ENCODE measurements around the gene CDR2L. TPM values are rescaled to one million over a fixed set of nuclear protein-coding genes. Genes with fewer than 3 reads are reported as not detected.

The CDR2L gene
- total and polyA plus RNA-seq, 7 donors: 2.4 to 16.9 (median 9.3) TPM

DNA sequence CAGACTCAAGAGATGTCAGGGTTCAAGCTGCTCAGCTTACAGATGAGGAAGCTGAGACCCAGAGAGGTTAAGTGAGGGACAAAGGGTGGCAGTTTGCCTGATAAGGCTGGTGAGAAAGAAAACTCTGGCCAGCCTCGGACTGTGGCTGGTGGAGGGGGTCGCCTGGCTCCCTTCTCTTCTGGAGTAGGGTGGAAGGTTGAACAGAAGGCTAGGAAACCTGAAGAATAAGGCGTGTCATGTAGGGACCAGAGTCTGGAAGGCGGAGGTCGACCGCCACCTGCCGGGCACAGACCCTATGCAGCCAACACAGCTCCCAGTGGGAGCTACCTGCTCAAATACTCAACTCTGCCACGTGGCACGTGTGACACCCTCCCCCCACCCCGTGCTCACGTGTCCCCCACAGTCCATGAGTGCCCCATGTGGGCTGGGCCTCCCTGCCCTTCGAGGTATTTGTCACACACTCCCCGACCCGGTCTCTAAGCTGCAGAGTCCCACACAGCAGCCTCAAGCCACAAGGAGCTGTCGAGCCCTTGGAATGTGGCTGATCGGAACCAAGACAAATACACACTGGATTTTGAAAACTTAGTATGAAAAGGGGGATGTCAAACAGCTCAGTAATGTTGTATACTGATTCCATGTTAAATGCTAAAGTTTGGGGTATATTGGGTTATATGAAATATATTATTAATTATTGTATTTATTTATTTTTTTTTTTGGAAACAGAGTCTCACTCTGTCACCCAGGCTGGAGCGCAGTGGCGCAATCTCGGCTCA is 26.7 kb upstream of the CDR2L start:
- TF ChIP-seq EP300 (IDR thresholded peaks at IDR 0.05) (no peak), POLR2AphosphoS5 (IDR thresholded peaks at IDR 0.05) (no peak), POLR2A (IDR thresholded peaks at IDR 0.05) (no peak)
- TF ChIP-seq, protein P1, sequence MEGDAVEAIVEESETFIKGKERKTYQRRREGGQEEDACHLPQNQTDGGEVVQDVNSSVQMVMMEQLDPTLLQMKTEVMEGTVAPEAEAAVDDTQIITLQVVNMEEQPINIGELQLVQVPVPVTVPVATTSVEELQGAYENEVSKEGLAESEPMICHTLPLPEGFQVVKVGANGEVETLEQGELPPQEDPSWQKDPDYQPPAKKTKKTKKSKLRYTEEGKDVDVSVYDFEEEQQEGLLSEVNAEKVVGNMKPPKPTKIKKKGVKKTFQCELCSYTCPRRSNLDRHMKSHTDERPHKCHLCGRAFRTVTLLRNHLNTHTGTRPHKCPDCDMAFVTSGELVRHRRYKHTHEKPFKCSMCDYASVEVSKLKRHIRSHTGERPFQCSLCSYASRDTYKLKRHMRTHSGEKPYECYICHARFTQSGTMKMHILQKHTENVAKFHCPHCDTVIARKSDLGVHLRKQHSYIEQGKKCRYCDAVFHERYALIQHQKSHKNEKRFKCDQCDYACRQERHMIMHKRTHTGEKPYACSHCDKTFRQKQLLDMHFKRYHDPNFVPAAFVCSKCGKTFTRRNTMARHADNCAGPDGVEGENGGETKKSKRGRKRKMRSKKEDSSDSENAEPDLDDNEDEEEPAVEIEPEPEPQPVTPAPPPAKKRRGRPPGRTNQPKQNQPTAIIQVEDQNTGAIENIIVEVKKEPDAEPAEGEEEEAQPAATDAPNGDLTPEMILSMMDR (IDR thresholded peaks at IDR 0.05): no peak
- Histone ChIP-seq H3K27me3 (no peaks in the 10 kb centered on the region), H3K9me3 (no peaks in the 10 kb centered on the region), H3K36me3 (no peaks in the 10 kb centered on the region), H3K4me3 (no peak overlapping the region), H3K4me1 (peaks cover 0 to 4% (median 2%) of the 10 kb centered on the region in 4 donors), H3K27ac (no peak overlapping the region)
- DNase-seq: no peak
- intact Hi-C loops (cut with DNase I): loop anchor here (1.0 to 2.0 kb wide), 2 partner anchors 53 to 240 kb away; no protein-coding TSS in a partner anchor
- WGBS, 2 donors: 40 to 42% methylated on average over 19 of the region's 19 CpGs

DNA sequence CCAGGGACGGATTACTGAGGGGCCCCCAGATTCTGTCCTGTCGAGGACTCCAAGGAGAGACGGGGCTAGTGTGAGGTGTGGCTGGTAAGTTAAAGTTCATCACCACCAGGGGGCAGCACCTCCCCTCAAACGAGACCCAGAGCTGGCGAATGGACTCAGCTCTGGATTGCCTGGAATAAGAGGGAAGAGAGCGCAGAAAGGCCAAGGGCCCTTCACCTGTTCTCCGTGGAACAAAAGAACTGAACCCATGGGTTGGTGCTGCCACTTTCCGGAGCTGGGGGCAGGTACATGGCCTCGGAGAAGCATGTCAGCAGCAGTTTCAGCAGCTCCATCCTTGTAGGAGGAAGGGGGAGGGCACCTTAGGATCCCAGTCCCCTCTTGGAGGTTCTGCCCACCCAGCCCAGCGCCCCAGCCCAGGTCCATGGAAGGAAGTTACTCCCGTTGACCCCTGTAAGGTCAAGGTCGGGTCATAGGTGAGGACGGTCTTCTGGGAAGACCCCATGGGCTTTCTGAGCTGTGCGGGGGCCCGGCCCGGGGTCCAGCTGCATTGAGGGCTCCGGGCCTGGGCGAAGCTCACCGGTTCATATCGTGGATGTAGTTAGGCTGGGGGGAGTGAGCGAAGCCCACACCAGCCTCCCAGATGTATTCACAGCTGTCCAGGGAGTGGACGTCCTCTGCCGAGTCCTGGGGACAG is 25.6 kb upstream of the CDR2L start:
- Histone ChIP-seq H3K36me3 (no peaks in the 10 kb centered on the region), H3K9me3 (no peaks in the 10 kb centered on the region), H3K4me3 (no peak overlapping the region), H3K27me3 (no peaks in the 10 kb centered on the region), H3K27ac (no peak overlapping the region), H3K4me1 (peaks cover 0 to 4% (median 2%) of the 10 kb centered on the region in 4 donors)
- TF ChIP-seq POLR2A (IDR thresholded peaks at IDR 0.05): no peak
- TF ChIP-seq, protein P1 (IDR thresholded peaks at IDR 0.05): peak; percentile 61 to 85 (median 70)
- WGBS, 2 donors: 48 to 49% methylated on average over 23 of the region's 23 CpGs
- DNase-seq: peak; percentile 95
- intact Hi-C loops (cut with DNase I): loop anchor here (1.0 to 2.0 kb wide), 2 partner anchors 51 to 239 kb away; no protein-coding TSS in a partner anchor

DNA sequence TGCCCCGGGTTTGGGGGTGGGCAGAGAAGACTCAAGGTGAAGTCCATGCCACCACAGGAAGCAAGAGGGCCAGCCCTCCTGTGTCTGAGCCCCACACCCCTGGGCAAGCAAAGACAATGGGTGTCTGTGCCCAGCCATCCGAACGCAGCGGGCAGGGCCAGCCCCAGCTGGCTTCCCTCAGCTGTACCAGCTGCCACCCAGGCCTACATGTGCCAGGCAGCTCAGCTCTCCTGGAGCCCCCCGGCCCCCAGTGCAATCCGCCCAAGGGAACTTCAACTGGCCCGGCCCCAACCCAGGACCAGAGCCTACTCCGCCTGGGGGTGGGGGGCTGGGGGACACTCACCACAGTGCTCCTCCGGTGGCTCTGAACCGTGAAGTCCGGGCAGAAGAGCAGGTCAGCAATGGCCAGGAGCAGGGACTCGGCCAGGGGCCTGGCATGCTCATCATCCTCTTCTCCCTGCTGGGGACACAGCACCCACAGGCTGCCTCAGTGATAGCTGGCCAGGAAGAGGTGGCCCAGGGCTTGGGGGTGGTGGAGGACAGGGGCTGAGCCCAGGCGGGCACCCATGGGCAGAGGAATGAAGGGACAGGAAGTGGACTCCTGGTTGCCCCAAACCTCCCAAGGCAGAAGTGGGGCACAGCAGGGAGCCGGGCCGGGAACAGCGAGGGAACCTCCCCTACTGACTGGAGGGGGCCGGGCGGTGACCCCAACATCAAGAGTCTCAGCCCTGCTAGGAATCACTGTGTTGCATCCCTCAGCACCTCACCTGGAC is 24.6 kb upstream of the CDR2L start:
- intact Hi-C loops (cut with DNase I): no loop called here
- TF ChIP-seq POLR2A (IDR thresholded peaks at IDR 0.05): no peak
- no peak overlapping the region for H3K4me3 ChIP-seq
- H3K4me1 ChIP-seq: peaks cover 0 to 4% (median 2%) of the 10 kb centered on the region in 4 donors
- WGBS, 2 donors: 85 to 89% methylated on average over 18 of the region's 18 CpGs
- no peaks in the 10 kb centered on the region for H3K27me3 ChIP-seq
- H3K27ac ChIP-seq: no peak overlapping the region
- DNase-seq: no peak
- H3K9me3 ChIP-seq: no peaks in the 10 kb centered on the region
- no peaks in the 10 kb centered on the region for H3K36me3 ChIP-seq

DNA sequence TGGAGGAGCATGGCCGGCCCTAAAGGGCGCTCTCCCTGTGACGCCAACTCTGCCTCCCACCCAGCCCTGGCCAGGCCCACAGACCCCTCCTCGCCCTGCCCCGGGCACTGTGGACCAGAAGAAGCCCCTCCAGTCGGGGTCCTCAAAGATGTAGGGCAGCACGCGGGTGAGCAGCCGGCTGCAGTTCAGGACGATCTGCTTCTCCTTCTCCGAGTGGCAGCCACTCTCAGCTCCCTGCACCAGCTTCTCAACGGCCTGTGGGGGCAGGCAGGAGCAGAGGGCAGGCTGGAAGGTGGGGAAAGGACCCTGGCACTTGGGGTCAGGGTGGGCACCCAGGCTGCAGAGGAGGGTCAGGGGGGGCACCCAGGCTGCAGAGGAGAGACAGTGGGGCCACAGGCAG is 23.8 kb upstream of the CDR2L start:
- Histone ChIP-seq H3K4me1 (peaks cover 0 to 4% (median 2%) of the 10 kb centered on the region in 4 donors), H3K27me3 (no peaks in the 10 kb centered on the region), H3K36me3 (no peaks in the 10 kb centered on the region), H3K9me3 (no peaks in the 10 kb centered on the region), H3K4me3 (no peak overlapping the region), H3K27ac (no peak overlapping the region)
- WGBS, 2 donors: 77 to 88% methylated on average over 12 of the region's 12 CpGs
- intact Hi-C loops (cut with DNase I): no loop called here
- no peak for TF ChIP-seq POLR2A (IDR thresholded peaks at IDR 0.05)
- TF ChIP-seq, protein P1 (IDR thresholded peaks at IDR 0.05): no peak
- no peak for TF ChIP-seq EP300 (IDR thresholded peaks at IDR 0.05)
- no peak for DNase-seq
